Neural cell (in vitro differentiated cells): ENCODE results near the gene FRMPD4. TPM values are rescaled to one million over a fixed set of nuclear protein-coding genes. Genes with fewer than 3 reads are reported as not detected.

Experiments used
- H2AFZ ChIP-seq: fragments of 200-600, 300-800 bp; sonication (generic), shearing (Covaris generic); 2 replicates; pipeline ENCODE4 v1.6.0; 2014; ENCODE audit warnings: low read depth, mild to moderate bottlenecking, antibody characterized with exemption, low read length, moderate library complexity
- H3F3A ChIP-seq: fragments of 200-600 bp; shearing (Covaris generic); 2 replicates; pipeline ENCODE4 v1.6.1; 2016; ENCODE audit warnings: mild to moderate bottlenecking, moderate library complexity, mixed read lengths, antibody characterized with exemption, low read length; ENCODE audit not compliant: insufficient read depth, poor library complexity, severe bottlenecking
- H3K27ac ChIP-seq: fragments of 200-600, 300-800 bp; sonication (generic), shearing (Covaris generic); 2 replicates; pipeline ENCODE4 v1.5.1; 2014; ENCODE audit warnings: mild to moderate bottlenecking, low read length, moderate library complexity
- H3K27me3 ChIP-seq: fragments of 300-800, 200-600 bp; sonication (generic), shearing (Covaris generic); 2 replicates; pipeline ENCODE4 v1.6.0; 2014; ENCODE audit warnings: mild to moderate bottlenecking, low read depth, low read length, moderate library complexity; ENCODE audit not compliant: insufficient read depth
- H3K36me3 ChIP-seq: fragments of 300-800, 200-600 bp; sonication (generic), shearing (Covaris generic); 2 replicates; pipeline ENCODE4 v1.5.1; 2014; ENCODE audit warnings: mild to moderate bottlenecking, antibody characterized with exemption, low read length, moderate library complexity; ENCODE audit not compliant: insufficient read depth
- H3K4me2 ChIP-seq: fragments of 300-800, 200-600 bp; sonication (generic), shearing (Covaris generic); 2 replicates; pipeline ENCODE4 v1.6.0; 2014; ENCODE audit warnings: mild to moderate bottlenecking, low read length
- H3K4me3 ChIP-seq: fragments of 300-800, 200-600 bp; sonication (generic), shearing (Covaris generic); 2 replicates; pipeline ENCODE4 v1.5.1; 2014; ENCODE audit warnings: mild to moderate bottlenecking, low read length, moderate library complexity
- H3K79me2 ChIP-seq: fragments of 200-600 bp; shearing (Covaris generic); replicated peaks from 2 replicates; pipeline ENCODE4 v1.6.0; 2014; ENCODE audit warnings: mild to moderate bottlenecking, low read length, moderate library complexity; ENCODE audit not compliant: insufficient read depth
- H3K9ac ChIP-seq: fragments of 300-800, 200-600 bp; sonication (generic), shearing (Covaris generic); 2 replicates; pipeline ENCODE4 v1.6.1; 2016; ENCODE audit warnings: mild to moderate bottlenecking, low read length, mixed read lengths
- H3K9me2 ChIP-seq: fragments of 200-600 bp; shearing (Covaris generic); 2 replicates; pipeline ENCODE4 v1.6.1; 2016; ENCODE audit warnings: mild to moderate bottlenecking, low read length, mixed read lengths; ENCODE audit not compliant: insufficient read depth
- H3K9me3 ChIP-seq: fragments of 200-600, 300-800 bp; sonication (generic), shearing (Covaris generic); 2 replicates; pipeline ENCODE4 v1.6.1; 2016; ENCODE audit warnings: mild to moderate bottlenecking, mixed run types, low read length, moderate library complexity, mixed read lengths
- H4K20me1 ChIP-seq: fragments of 200-600 bp; shearing (Covaris generic); 2 replicates; pipeline ENCODE4 v1.6.1; 2016; ENCODE audit warnings: mild to moderate bottlenecking, mixed run types; ENCODE audit not compliant: insufficient read depth
- EP300 ChIP-seq: fragments of 450-650 bp; conservative IDR thresholded peaks from 2 replicates; pipeline ENCODE4 v1.6.1; 2014; ENCODE audit warnings: antibody characterized with exemption, mild to moderate bottlenecking, moderate library complexity; ENCODE audit not compliant: poor library complexity, severe bottlenecking
- EZH2 ChIP-seq: fragments of 200-600, 300-800 bp; shearing (Covaris generic), sonication (generic); IDR thresholded peaks from 2 replicates; pipeline ENCODE4 v1.6.1; 2014; ENCODE audit warnings: antibody characterized with exemption, low read length, borderline replicate concordance, mild to moderate bottlenecking; ENCODE audit not compliant: insufficient read depth, poor library complexity, severe bottlenecking
- MXI1 ChIP-seq: fragments of 450-650 bp; conservative IDR thresholded peaks from 2 replicates; pipeline ENCODE4 v1.6.1; 2014; ENCODE audit warnings: antibody characterized with exemption, mild to moderate bottlenecking; ENCODE audit not compliant: poor library complexity, severe bottlenecking
- POLR2AphosphoS5 ChIP-seq: IDR thresholded peaks from 2 replicates; pipeline ENCODE4 v1.6.1; 2012
- RAD21 ChIP-seq: fragments of 450-650 bp; conservative IDR thresholded peaks from 2 replicates; pipeline ENCODE4 v1.6.1; 2014; ENCODE audit warnings: antibody characterized with exemption, mild to moderate bottlenecking, moderate library complexity
- SMC3 ChIP-seq: fragments of 450-650 bp; conservative IDR thresholded peaks from 2 replicates; pipeline ENCODE4 v1.6.1; 2014; ENCODE audit warnings: antibody characterized with exemption, mild to moderate bottlenecking, moderate library complexity; ENCODE audit not compliant: poor library complexity
- TAF1 ChIP-seq: IDR thresholded peaks from 2 replicates; pipeline ENCODE4 v1.6.1; 2012; ENCODE audit warnings: low read depth
- polyA plus RNA-seq: library from polyadenylated mRNA; depleted of rRNA; stranded (reverse); fragments of >200 nt; gene quantifications from 2 replicates; pipeline ENCODE4 v1.2.3, GENCODE V29; 2014
- TF ChIP-seq, protein P1 (sequence below): fragments of 450-650 bp; IDR thresholded peaks from 2 replicates; pipeline ENCODE4 v1.5.1; 2014; ENCODE audit warnings: antibody characterized with exemption, mild to moderate bottlenecking, moderate library complexity; ENCODE audit not compliant: poor library complexity, severe bottlenecking
- TF ChIP-seq, protein P2 (sequence below): IDR thresholded peaks from 2 replicates; pipeline ENCODE4 v1.6.1; 2012; ENCODE audit warnings: borderline replicate concordance

The FRMPD4 gene
- polyA plus RNA-seq, 1 donor from 2014 or later, result 1.2 TPM

DNA sequence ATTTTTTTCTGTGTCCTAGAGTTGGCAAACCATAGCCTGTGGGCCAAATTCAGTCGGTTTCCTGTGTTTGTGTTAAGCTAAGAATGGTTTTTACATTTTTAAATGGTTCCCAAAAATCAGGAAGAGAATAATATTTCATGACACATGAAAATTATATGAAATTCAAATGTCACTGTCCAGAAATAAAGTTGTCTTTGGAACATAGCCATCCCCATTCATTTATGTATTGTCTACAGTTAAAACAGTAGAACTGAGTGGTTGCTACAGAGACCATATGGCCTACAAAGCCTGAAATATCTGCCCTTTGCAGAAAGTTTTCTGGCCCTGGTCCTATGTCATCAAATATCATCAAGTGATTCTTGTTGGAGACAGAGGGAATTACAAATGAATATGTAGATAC lies 15.5 kb downstream of the FRMPD4 start:
- Histone ChIP-seq H3K27me3 (no peaks in the 10 kb centered on the region), H2AFZ (no peak overlapping the region), H3K9me3 (no peaks in the 10 kb centered on the region), H3K4me3 (no peak overlapping the region), H4K20me1 (no peaks in the 10 kb centered on the region), H3K36me3 (no peaks in the 10 kb centered on the region), H3K9me2 (no peaks in the 10 kb centered on the region), H3K79me2 (no peaks in the 10 kb centered on the region), H3K9ac (no peak overlapping the region), H3F3A (no peaks in the 10 kb centered on the region), H3K27ac (no peak overlapping the region), H3K4me2 (no peak overlapping the region)
- TF ChIP-seq, protein P1, sequence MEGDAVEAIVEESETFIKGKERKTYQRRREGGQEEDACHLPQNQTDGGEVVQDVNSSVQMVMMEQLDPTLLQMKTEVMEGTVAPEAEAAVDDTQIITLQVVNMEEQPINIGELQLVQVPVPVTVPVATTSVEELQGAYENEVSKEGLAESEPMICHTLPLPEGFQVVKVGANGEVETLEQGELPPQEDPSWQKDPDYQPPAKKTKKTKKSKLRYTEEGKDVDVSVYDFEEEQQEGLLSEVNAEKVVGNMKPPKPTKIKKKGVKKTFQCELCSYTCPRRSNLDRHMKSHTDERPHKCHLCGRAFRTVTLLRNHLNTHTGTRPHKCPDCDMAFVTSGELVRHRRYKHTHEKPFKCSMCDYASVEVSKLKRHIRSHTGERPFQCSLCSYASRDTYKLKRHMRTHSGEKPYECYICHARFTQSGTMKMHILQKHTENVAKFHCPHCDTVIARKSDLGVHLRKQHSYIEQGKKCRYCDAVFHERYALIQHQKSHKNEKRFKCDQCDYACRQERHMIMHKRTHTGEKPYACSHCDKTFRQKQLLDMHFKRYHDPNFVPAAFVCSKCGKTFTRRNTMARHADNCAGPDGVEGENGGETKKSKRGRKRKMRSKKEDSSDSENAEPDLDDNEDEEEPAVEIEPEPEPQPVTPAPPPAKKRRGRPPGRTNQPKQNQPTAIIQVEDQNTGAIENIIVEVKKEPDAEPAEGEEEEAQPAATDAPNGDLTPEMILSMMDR, result no peak

DNA sequence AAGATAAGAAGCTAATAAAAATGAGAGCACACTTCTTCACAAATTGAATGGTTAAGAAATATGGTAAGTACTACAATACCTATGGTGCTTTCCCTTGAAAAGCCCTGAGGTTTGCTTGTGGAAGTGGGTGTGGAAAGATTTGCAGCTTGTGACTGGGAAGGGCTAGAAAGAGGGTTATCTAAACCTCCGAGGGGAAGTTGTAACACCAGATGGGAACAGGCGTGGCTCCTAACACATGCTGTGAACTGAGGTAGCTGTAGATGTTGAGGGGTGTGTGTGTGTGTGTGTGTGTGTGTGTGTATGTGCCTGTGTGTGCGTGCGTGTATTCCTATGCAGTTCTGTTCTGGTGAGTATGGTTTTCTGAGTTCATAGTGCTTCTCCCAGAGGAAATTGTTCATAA lies 21.5 kb downstream of the FRMPD4 start:
- Histone ChIP-seq H3K9ac (no peak overlapping the region), H3K4me2 (no peak overlapping the region), H3K36me3 (no peaks in the 10 kb centered on the region), H3K27ac (no peak overlapping the region), H3K9me2 (no peaks in the 10 kb centered on the region), H3K4me3 (no peak overlapping the region), H3F3A (no peaks in the 10 kb centered on the region), H3K79me2 (no peaks in the 10 kb centered on the region), H3K9me3 (no peaks in the 10 kb centered on the region), H3K27me3 (no peaks in the 10 kb centered on the region), H4K20me1 (no peaks in the 10 kb centered on the region), H2AFZ (no peak overlapping the region)
- TF ChIP-seq, protein P2, sequence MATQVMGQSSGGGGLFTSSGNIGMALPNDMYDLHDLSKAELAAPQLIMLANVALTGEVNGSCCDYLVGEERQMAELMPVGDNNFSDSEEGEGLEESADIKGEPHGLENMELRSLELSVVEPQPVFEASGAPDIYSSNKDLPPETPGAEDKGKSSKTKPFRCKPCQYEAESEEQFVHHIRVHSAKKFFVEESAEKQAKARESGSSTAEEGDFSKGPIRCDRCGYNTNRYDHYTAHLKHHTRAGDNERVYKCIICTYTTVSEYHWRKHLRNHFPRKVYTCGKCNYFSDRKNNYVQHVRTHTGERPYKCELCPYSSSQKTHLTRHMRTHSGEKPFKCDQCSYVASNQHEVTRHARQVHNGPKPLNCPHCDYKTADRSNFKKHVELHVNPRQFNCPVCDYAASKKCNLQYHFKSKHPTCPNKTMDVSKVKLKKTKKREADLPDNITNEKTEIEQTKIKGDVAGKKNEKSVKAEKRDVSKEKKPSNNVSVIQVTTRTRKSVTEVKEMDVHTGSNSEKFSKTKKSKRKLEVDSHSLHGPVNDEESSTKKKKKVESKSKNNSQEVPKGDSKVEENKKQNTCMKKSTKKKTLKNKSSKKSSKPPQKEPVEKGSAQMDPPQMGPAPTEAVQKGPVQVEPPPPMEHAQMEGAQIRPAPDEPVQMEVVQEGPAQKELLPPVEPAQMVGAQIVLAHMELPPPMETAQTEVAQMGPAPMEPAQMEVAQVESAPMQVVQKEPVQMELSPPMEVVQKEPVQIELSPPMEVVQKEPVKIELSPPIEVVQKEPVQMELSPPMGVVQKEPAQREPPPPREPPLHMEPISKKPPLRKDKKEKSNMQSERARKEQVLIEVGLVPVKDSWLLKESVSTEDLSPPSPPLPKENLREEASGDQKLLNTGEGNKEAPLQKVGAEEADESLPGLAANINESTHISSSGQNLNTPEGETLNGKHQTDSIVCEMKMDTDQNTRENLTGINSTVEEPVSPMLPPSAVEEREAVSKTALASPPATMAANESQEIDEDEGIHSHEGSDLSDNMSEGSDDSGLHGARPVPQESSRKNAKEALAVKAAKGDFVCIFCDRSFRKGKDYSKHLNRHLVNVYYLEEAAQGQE, result no peak
- TF ChIP-seq RAD21, result no peak
- no peak for TF ChIP-seq MXI1
- no peak for TF ChIP-seq POLR2AphosphoS5
- TF ChIP-seq EP300, result no peak
- TF ChIP-seq, protein P1, result no peak
- TF ChIP-seq EZH2, result no peak
- TF ChIP-seq TAF1, result no peak
- TF ChIP-seq SMC3, result no peak
